ENCODE data around the gene ARHGEF39. TPM values are rescaled to one million over a fixed set of nuclear protein-coding genes. Genes with fewer than 3 reads are reported as not detected.

ARHGEF39 gene
- total RNA-seq, 4 donors from 2014 or later = 1.3 to 17.5 (median 5.1) TPM

GRCh38 chr9:35682051-35682450, 17.1 kb upstream of the ARHGEF39 start:
- H3K4me1 ChIP-seq = peaks cover 0 to 18% (median 0%) of the 10 kb centered on the region in 3 donors
- no peaks in the 10 kb centered on the region for H3K9me3 ChIP-seq
- DNase-seq = no peak
- H3K4me3 ChIP-seq = no peak overlapping the region
- H3K36me3 ChIP-seq = peaks cover 0 to 34% (median 0%) of the 10 kb centered on the region in 3 donors
- peak overlapping the region; percentile 14 to 90 (median 51) for H3K27ac ChIP-seq
- WGBS, 2 donors = 67 to 68% methylated on average over 5 to 6 of the region's 6 CpGs
- TF ChIP-seq CTCF (IDR thresholded peaks at IDR 0.05) = no peak
- no peak for TF ChIP-seq POLR2A (IDR thresholded peaks at IDR 0.05)
- no peaks in the 10 kb centered on the region for H3K27me3 ChIP-seq
- intact Hi-C loops (cut with DNase I) = loop anchor here (10.0 kb wide), 1 partner anchor 77 kb away; the partner anchor contains the start of gene TESK1

GRCh38 chr9:35681341-35682002, 16.5 kb upstream of the ARHGEF39 start:
- WGBS, 2 donors = 32 to 40% methylated on average over 2 to 3 of the region's 3 CpGs
- intact Hi-C loops (cut with DNase I) = loop anchor here (10.0 kb wide), 1 partner anchor 77 kb away; the partner anchor contains the start of gene TESK1
- H3K4me3 ChIP-seq = no peak overlapping the region
- H3K36me3 ChIP-seq = peaks cover 0 to 34% (median 0%) of the 10 kb centered on the region in 3 donors
- H3K27ac ChIP-seq = peak overlapping the region; percentile 14 to 90 (median 51)
- H3K27me3 ChIP-seq = peaks cover 0 to 4% (median 0%) of the 10 kb centered on the region in 4 donors
- no peaks in the 10 kb centered on the region for H3K9me3 ChIP-seq
- peaks cover 0 to 19% (median 0%) of the 10 kb centered on the region in 3 donors for H3K4me1 ChIP-seq
- no peak for DNase-seq
- TF ChIP-seq POLR2A (IDR thresholded peaks at IDR 0.05) = no peak
- no peak for TF ChIP-seq CTCF (IDR thresholded peaks at IDR 0.05)

GRCh38 chr9:35680331-35681105, 15.5 kb upstream of the ARHGEF39 start:
- H3K4me3 ChIP-seq = no peak overlapping the region
- DNase-seq = no peak
- peak overlapping the region in 2 of 4 donors; percentile 36 to 50 for H3K27ac ChIP-seq
- H3K27me3 ChIP-seq = peaks cover 0 to 13% (median under 1%) of the 10 kb centered on the region in 4 donors
- intact Hi-C loops (cut with DNase I) = loop anchor here (10.0 kb wide), 1 partner anchor 76 kb away; the partner anchor contains the start of gene TESK1
- TF ChIP-seq POLR2A (IDR thresholded peaks at IDR 0.05) (no peak), CTCF (IDR thresholded peaks at IDR 0.05) (no peak)
- peaks cover 8 to 28% (median 9%) of the 10 kb centered on the region in 3 donors for H3K4me1 ChIP-seq
- H3K36me3 ChIP-seq = peaks cover 0 to 32% (median 0%) of the 10 kb centered on the region in 3 donors
- 45 to 53% methylated on average over 13 to 14 of the region's 15 CpGs for WGBS, 2 donors
- no peaks in the 10 kb centered on the region for H3K9me3 ChIP-seq

GRCh38 chr9:35679766-35680330, 14.9 kb upstream of the ARHGEF39 start:
- intact Hi-C loops (cut with DNase I) = loop anchor here (10.0 kb wide), 1 partner anchor 75 kb away; the partner anchor contains the start of gene TESK1
- Histone ChIP-seq H3K27ac (peak overlapping the region in 2 of 4 donors; percentile 36 to 50), H3K36me3 (peaks cover 0 to 25% (median 0%) of the 10 kb centered on the region in 3 donors), H3K9me3 (no peaks in the 10 kb centered on the region), H3K4me1 (peaks cover 11 to 34% (median 12%) of the 10 kb centered on the region in 3 donors), H3K4me3 (no peak overlapping the region), H3K27me3 (peaks cover 0 to 20% (median 3%) of the 10 kb centered on the region in 4 donors)
- WGBS, 2 donors = 79 to 84% methylated on average over 8 of the region's 8 CpGs
- TF ChIP-seq CTCF (IDR thresholded peaks at IDR 0.05) (no peak), POLR2A (IDR thresholded peaks at IDR 0.05) (peak in 1 of 4 donors; percentile 1)
- DNase-seq = no peak

Measured in esophagus squamous epithelium (tissue), 5 donors.